ENCODE results near the gene GNAT1. TPM values are rescaled to one million over a fixed set of nuclear protein-coding genes. Genes with fewer than 3 reads are reported as not detected.

Gene GNAT1
- total RNA-seq, 1 experiment from 2014 or later: not detected

DNA sequence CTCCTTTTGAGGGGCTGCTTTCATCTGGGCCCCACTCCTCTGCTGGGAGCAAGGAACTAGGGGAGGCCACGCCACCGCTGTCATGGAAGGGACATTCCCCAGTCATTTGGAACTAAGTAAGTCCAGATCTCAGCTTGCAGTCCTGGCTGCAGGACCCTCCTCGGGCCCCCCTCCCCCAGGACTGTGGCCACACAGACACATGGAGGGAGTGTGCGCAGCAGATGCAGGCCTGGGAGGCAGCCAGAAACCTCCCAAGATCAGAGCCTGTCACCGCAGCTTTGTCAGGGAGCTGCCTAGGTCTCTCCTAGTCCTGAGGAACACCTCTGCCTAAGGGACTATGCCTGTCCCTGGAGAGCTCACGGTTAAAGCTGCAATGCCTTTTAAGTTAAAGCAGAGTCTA, 43.5 kb upstream of the GNAT1 start:
- peaks cover under 1% of the 10 kb centered on the region for H3K27me3 Mint-ChIP-seq (ENCODE audit: insufficient read depth, unreplicated experiment)
- peaks cover 31% of the 10 kb centered on the region for H3K4me1 Mint-ChIP-seq (ENCODE audit: insufficient read depth, unreplicated experiment)
- no peaks in the 10 kb centered on the region for H3K36me3 Mint-ChIP-seq (ENCODE audit: insufficient read depth, unreplicated experiment)
- CTCF ChIA-PET: interaction anchor here (0.6 to 1.2 kb wide), 4 partner anchors 10 to 79 kb away, joined by 3 to 5 read pairs (median 4); no protein-coding TSS in a partner anchor
- no peaks in the 10 kb centered on the region for H3K9me3 Mint-ChIP-seq (ENCODE audit: unreplicated experiment)
- intact Hi-C loops (cut with micrococcal nuclease): no loop called here
- no TSS peak for BruUV-seq (replicated peaks)
- H3K4me3 Mint-ChIP-seq (ENCODE audit: unreplicated experiment): no peak overlapping the region
- TF ChIP-seq, protein P1, sequence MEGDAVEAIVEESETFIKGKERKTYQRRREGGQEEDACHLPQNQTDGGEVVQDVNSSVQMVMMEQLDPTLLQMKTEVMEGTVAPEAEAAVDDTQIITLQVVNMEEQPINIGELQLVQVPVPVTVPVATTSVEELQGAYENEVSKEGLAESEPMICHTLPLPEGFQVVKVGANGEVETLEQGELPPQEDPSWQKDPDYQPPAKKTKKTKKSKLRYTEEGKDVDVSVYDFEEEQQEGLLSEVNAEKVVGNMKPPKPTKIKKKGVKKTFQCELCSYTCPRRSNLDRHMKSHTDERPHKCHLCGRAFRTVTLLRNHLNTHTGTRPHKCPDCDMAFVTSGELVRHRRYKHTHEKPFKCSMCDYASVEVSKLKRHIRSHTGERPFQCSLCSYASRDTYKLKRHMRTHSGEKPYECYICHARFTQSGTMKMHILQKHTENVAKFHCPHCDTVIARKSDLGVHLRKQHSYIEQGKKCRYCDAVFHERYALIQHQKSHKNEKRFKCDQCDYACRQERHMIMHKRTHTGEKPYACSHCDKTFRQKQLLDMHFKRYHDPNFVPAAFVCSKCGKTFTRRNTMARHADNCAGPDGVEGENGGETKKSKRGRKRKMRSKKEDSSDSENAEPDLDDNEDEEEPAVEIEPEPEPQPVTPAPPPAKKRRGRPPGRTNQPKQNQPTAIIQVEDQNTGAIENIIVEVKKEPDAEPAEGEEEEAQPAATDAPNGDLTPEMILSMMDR (IDR thresholded peaks at IDR 0.05; ENCODE audit: unreplicated experiment): no peak
- H3K27ac Mint-ChIP-seq (ENCODE audit: low read depth, unreplicated experiment): peak overlapping the region; percentile 29
- POLR2A ChIA-PET: interaction anchor here (1.0 to 1.3 kb wide), 2 partner anchors 10 to 16 kb away, joined by 3 to 4 read pairs; no protein-coding TSS in a partner anchor
- DNase-seq (ENCODE audit: unreplicated experiment): no peak

DNA sequence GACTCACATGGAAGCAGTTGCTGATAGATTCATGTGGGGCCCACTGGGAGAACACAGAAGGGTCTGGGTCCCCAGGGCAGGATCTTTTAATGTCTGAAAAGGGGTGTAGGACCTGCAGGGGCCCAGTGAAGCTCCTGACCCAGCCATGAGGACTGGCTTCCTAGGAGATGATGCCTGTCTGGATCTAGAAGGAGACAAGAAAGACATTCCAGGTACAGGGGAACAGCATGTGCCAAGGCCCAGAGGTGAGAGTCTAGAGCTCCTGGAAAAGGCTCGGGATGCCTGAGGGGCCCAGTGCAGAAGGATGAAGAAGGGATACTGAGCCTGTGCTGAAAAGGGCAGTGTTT, 41.0 kb upstream of the GNAT1 start:
- H3K27me3 Mint-ChIP-seq (ENCODE audit: insufficient read depth, unreplicated experiment): no peaks in the 10 kb centered on the region
- ChIA-PET POLR2A (interaction anchor here (0.6 to 4.6 kb wide), 10 partner anchors 11 to 250 kb away, joined by 3 to 44 read pairs (median 6); no protein-coding TSS in a partner anchor), CTCF (interaction anchor here (0.7 to 1.9 kb wide), 8 partner anchors 8 to 223 kb away, joined by 3 to 8 read pairs (median 3); no protein-coding TSS in a partner anchor)
- DNase-seq (ENCODE audit: unreplicated experiment): no peak
- peak overlapping the region; percentile 44 for H3K27ac Mint-ChIP-seq (ENCODE audit: low read depth, unreplicated experiment)
- no peaks in the 10 kb centered on the region for H3K9me3 Mint-ChIP-seq (ENCODE audit: unreplicated experiment)
- H3K4me3 Mint-ChIP-seq (ENCODE audit: unreplicated experiment): no peak overlapping the region
- no peaks in the 10 kb centered on the region for H3K36me3 Mint-ChIP-seq (ENCODE audit: insufficient read depth, unreplicated experiment)
- peaks cover 44% of the 10 kb centered on the region for H3K4me1 Mint-ChIP-seq (ENCODE audit: insufficient read depth, unreplicated experiment)
- intact Hi-C loops (cut with micrococcal nuclease): no loop called here
- TF ChIP-seq, protein P1 (IDR thresholded peaks at IDR 0.05; ENCODE audit: unreplicated experiment): no peak
- no TSS peak for BruUV-seq (replicated peaks)

DNA sequence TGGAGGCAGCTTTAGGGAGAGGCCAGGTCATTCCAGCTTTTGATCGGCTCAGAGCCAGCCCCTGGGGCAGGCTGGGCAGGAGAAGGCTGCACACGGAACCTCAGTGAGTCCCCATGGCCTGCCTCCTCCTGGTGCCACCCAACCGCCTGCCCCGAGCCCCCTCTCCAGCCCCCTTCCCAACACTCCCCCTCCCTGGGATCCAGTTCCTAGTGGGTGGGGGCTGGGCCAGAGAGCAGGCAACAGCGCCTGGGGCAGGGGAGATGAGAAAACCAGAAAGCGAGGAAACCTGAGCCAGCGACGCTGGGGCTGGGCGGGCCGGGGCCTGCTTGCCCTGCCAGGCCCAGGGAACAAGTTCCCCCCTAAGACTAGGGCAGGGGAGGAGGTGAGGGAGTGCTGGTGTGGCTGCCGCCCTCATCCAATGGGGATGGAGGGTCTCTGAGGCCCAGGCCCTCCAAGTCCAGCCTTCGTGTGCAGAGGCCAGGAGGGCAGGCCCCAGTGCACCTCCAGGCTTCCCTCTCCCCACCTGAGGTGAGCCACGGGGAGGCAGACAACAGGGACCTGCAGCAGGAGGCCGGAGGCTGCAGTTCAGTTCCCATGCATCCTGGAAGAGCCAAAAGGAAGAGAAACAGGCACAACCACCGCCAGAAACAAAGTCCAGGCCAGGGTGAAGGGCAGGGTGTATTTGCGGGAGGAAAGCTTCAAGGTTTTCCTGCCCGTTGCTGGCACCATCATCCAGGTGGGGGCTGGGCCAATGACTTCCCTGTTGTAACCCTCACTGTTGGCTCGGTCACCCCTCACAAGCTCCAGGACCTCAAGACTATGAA, 40.3 kb upstream of the GNAT1 start:
- POLR2A ChIA-PET: interaction anchor here (0.6 to 4.6 kb wide), 19 partner anchors 11 to 1521 kb away, joined by 3 to 44 read pairs (median 3); no protein-coding TSS in a partner anchor
- TF ChIP-seq, protein P1 (IDR thresholded peaks at IDR 0.05; ENCODE audit: unreplicated experiment): no peak
- no peaks in the 10 kb centered on the region for H3K27me3 Mint-ChIP-seq (ENCODE audit: insufficient read depth, unreplicated experiment)
- H3K36me3 Mint-ChIP-seq (ENCODE audit: insufficient read depth, unreplicated experiment): no peaks in the 10 kb centered on the region
- CTCF ChIA-PET: interaction anchor here (0.6 to 3.8 kb wide), 10 partner anchors 13 to 223 kb away, joined by 3 to 26 read pairs (median 4); no protein-coding TSS in a partner anchor
- H3K27ac Mint-ChIP-seq (ENCODE audit: low read depth, unreplicated experiment): peak overlapping the region; percentile 44
- peak overlapping the region; percentile 10 for H3K4me3 Mint-ChIP-seq (ENCODE audit: unreplicated experiment)
- BruUV-seq (replicated peaks): no TSS peak
- peaks cover 44% of the 10 kb centered on the region for H3K4me1 Mint-ChIP-seq (ENCODE audit: insufficient read depth, unreplicated experiment)
- no peaks in the 10 kb centered on the region for H3K9me3 Mint-ChIP-seq (ENCODE audit: unreplicated experiment)
- peak; percentile 92 for DNase-seq (ENCODE audit: unreplicated experiment)
- intact Hi-C loops (cut with micrococcal nuclease): no loop called here

DNA sequence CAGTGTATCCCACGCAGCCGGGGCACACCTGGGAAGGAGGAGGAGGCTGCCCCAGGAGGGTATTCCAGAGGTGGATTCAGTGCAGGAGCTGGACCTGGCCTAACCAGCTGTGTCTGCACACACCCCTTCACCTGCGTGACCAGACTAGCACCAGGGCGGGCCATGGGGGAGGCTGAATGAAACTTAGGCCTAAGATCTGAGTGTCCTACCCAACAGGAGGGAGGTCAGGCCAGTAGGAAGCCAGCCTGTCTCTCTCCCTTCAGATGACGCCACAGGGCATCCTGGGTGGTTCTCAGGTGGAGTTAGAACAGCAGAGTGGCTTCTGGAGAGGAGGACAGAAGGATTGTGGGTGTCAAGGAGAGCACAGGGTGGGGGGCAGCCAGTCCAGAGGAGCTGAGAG, 39.7 kb upstream of the GNAT1 start:
- Mint-ChIP-seq H3K4me3 (ENCODE audit: unreplicated experiment) (no peak overlapping the region), H3K4me1 (ENCODE audit: insufficient read depth, unreplicated experiment) (peaks cover 44% of the 10 kb centered on the region), H3K27me3 (ENCODE audit: insufficient read depth, unreplicated experiment) (no peaks in the 10 kb centered on the region), H3K27ac (ENCODE audit: low read depth, unreplicated experiment) (peak overlapping the region; percentile 44), H3K9me3 (ENCODE audit: unreplicated experiment) (no peaks in the 10 kb centered on the region), H3K36me3 (ENCODE audit: insufficient read depth, unreplicated experiment) (no peaks in the 10 kb centered on the region)
- no TSS peak for BruUV-seq (replicated peaks)
- TF ChIP-seq, protein P1 (IDR thresholded peaks at IDR 0.05; ENCODE audit: unreplicated experiment): no peak
- ChIA-PET CTCF (interaction anchor here (0.6 to 3.8 kb wide), 6 partner anchors 12 to 118 kb away, joined by 3 to 26 read pairs (median 4); no protein-coding TSS in a partner anchor), POLR2A (interaction anchor here (0.6 to 4.6 kb wide), 13 partner anchors 10 to 1520 kb away, joined by 3 to 44 read pairs (median 3); no protein-coding TSS in a partner anchor)
- intact Hi-C loops (cut with micrococcal nuclease): no loop called here
- peak; percentile 75 for DNase-seq (ENCODE audit: unreplicated experiment)
